H9 (cell line): ENCODE measurements around the gene IST1. TPM values are rescaled to one million over a fixed set of nuclear protein-coding genes. Genes with fewer than 3 reads are reported as not detected.

Experiments
- DNase-seq: peaks from one replicate; pipeline ENCODE4 v3.0.0-alpha.2; 2017
- H2AFZ ChIP-seq: one replicate; pipeline ENCODE4 v1.6.1; 2013; ENCODE audit warnings: mild to moderate bottlenecking, low read length, control low read depth, moderate library complexity
- H2AK5ac ChIP-seq: 2 replicates; pipeline ENCODE4 v1.6.1; 2013; ENCODE audit warnings: low read length, control low read depth, mixed read lengths; ENCODE audit not compliant: insufficient read length
- H2BK120ac ChIP-seq: one replicate; pipeline ENCODE4 v1.6.1; 2013; ENCODE audit warnings: low read depth, mild to moderate bottlenecking, low read length, control low read depth, inconsistent platforms; ENCODE audit not compliant: poor library complexity, severe bottlenecking
- H2BK12ac ChIP-seq: 2 replicates; pipeline ENCODE4 v1.6.1; 2013; ENCODE audit warnings: low read length, control low read depth, mixed read lengths, low read depth; ENCODE audit not compliant: insufficient read length
- H2BK15ac ChIP-seq: 2 replicates; pipeline ENCODE4 v1.6.1; 2013; ENCODE audit warnings: low read depth, low read length, control low read depth
- H2BK20ac ChIP-seq: one replicate; pipeline ENCODE4 v1.6.1; 2013; ENCODE audit warnings: low read depth, mild to moderate bottlenecking, low read length, control low read depth, inconsistent platforms; ENCODE audit not compliant: poor library complexity, severe bottlenecking
- H2BK5ac ChIP-seq: 2 replicates; pipeline ENCODE4 v1.6.1; 2013; ENCODE audit warnings: low read length, control low read depth, mixed read lengths; ENCODE audit not compliant: insufficient read length
- H3K14ac ChIP-seq: 2 replicates; pipeline ENCODE4 v1.6.1; 2013; ENCODE audit warnings: low read length, control low read depth; ENCODE audit not compliant: insufficient read depth
- H3K18ac ChIP-seq: 2 replicates; pipeline ENCODE4 v1.6.1; 2013; ENCODE audit warnings: low read depth, mild to moderate bottlenecking, mixed read lengths, low read length, control low read depth; ENCODE audit not compliant: insufficient read length
- H3K23ac ChIP-seq: 2 replicates; pipeline ENCODE4 v1.6.1; 2013; ENCODE audit warnings: low read length, control low read depth, mixed read lengths, low read depth; ENCODE audit not compliant: insufficient read length
- H3K23me2 ChIP-seq: 2 replicates; pipeline ENCODE4 v1.6.1; 2013; ENCODE audit warnings: low read depth, mild to moderate bottlenecking, mixed read lengths, low read length, control low read depth; ENCODE audit not compliant: insufficient read length, poor library complexity, severe bottlenecking
- H3K27ac ChIP-seq: 2 replicates; pipeline ENCODE4 v1.5.1; 2013; ENCODE audit warnings: low read length, control low read depth, mixed read lengths, low read depth; ENCODE audit not compliant: insufficient read length
- H3K27me3 ChIP-seq: 2 replicates; pipeline ENCODE4 v1.6.1; 2013; ENCODE audit warnings: low read length, control low read depth, inconsistent platforms; ENCODE audit not compliant: insufficient read depth
- H3K4ac ChIP-seq: 2 replicates; pipeline ENCODE4 v1.6.1; 2013; ENCODE audit warnings: low read depth, mild to moderate bottlenecking, control low read depth, inconsistent platforms, low read length, moderate library complexity
- H3K4me1 ChIP-seq: 2 replicates; pipeline ENCODE4 v1.6.1; 2013; ENCODE audit warnings: low read length, control low read depth, inconsistent platforms; ENCODE audit not compliant: insufficient read depth
- H3K4me2 ChIP-seq: 2 replicates; pipeline ENCODE4 v1.6.1; 2013; ENCODE audit warnings: low read length, control low read depth, mixed read lengths; ENCODE audit not compliant: insufficient read length, insufficient read depth
- H3K56ac ChIP-seq: 2 replicates; pipeline ENCODE4 v1.6.1; 2013; ENCODE audit warnings: low read depth, mild to moderate bottlenecking, mixed read lengths, low read length, control low read depth; ENCODE audit not compliant: insufficient read length
- H3K79me1 ChIP-seq: 2 replicates; pipeline ENCODE4 v1.6.1; 2013; ENCODE audit warnings: low read depth, mild to moderate bottlenecking, moderate library complexity, low read length, control low read depth, inconsistent platforms; ENCODE audit not compliant: insufficient read depth, poor library complexity, severe bottlenecking
- H3K79me2 ChIP-seq: 2 replicates; pipeline ENCODE4 v1.6.1; 2013; ENCODE audit warnings: low read length, control low read depth, inconsistent platforms; ENCODE audit not compliant: insufficient read depth
- H3K9ac ChIP-seq: 2 replicates; pipeline ENCODE4 v1.6.1; 2013; ENCODE audit warnings: low read length, control low read depth, mixed read lengths; ENCODE audit not compliant: insufficient read length; ENCODE audit errors: extremely low read depth
- H3K9me3 ChIP-seq: one replicate; pipeline ENCODE4 v1.6.1; 2013; ENCODE audit warnings: low read depth, low read length, inconsistent platforms; ENCODE audit not compliant: control insufficient read depth
- H3T11ph ChIP-seq: one replicate; pipeline ENCODE4 v1.6.1; 2013; ENCODE audit warnings: mild to moderate bottlenecking, low read length, control low read depth, inconsistent platforms
- H4K20me1 ChIP-seq: one replicate; pipeline ENCODE4 v1.6.1; 2013; ENCODE audit not compliant: control insufficient read depth, insufficient read length, insufficient read depth
- H4K5ac ChIP-seq: 2 replicates; pipeline ENCODE4 v1.6.1; 2013; ENCODE audit warnings: low read depth, mild to moderate bottlenecking, mixed read lengths, low read length, control low read depth; ENCODE audit not compliant: insufficient read length
- H4K8ac ChIP-seq: replicated peaks from 2 replicates; pipeline ENCODE4 v1.6.1; 2013; ENCODE audit warnings: low read length, control low read depth, mixed read lengths, low read depth; ENCODE audit not compliant: insufficient read length
- H4K91ac ChIP-seq: 2 replicates; pipeline ENCODE4 v1.6.1; 2013; ENCODE audit warnings: low read depth, mild to moderate bottlenecking, moderate library complexity, mixed read lengths, low read length, control low read depth; ENCODE audit not compliant: insufficient read length
- H3K27ac Mint-ChIP-seq, 3 experiments: 2 replicates in 2 of 3; 3 replicates in 1 of 3; pipeline ENCODE4 v1.8.0; 2020 to 2021; ENCODE audit warnings: mixed read lengths in 3 of 3, mild to moderate bottlenecking in 1 of 3, moderate library complexity in 1 of 3
- H3K27me3 Mint-ChIP-seq: 2 replicates; pipeline ENCODE4 v1.8.0; 2021; ENCODE audit warnings: low read depth, mild to moderate bottlenecking, moderate library complexity, mixed read lengths
- H3K36me3 Mint-ChIP-seq, 3 experiments: 2 replicates in 2 of 3; 3 replicates in 1 of 3; pipeline ENCODE4 v1.8.0; 2020 to 2021; ENCODE audit warnings: low read depth in 3 of 3, mixed read lengths in 3 of 3; ENCODE audit not compliant: insufficient read depth in 1 of 3
- H3K4me1 Mint-ChIP-seq, 2 experiments: 2 replicates each; pipeline ENCODE4 v1.8.0; 2020; ENCODE audit warnings: mixed read lengths in 2 of 2
- H3K4me3 Mint-ChIP-seq, 2 experiments: 2 replicates in 1 of 2; 3 replicates in 1 of 2; pipeline ENCODE4 v1.8.0; 2020 to 2021; ENCODE audit warnings: mild to moderate bottlenecking in 2 of 2, mixed read lengths in 2 of 2, moderate library complexity in 1 of 2
- H3K9me3 Mint-ChIP-seq, 2 experiments: 2 replicates in 1 of 2; 3 replicates in 1 of 2; pipeline ENCODE4 v1.8.0; 2020; ENCODE audit warnings: mild to moderate bottlenecking in 2 of 2, mixed read lengths in 2 of 2, moderate library complexity in 1 of 2
- WGBS: extraction: QIAGEN DNeasy Blood & Tissue Kit; methylation state at CpG from one replicate; pipeline ENCODE4 v1.1.7; 2013; ENCODE audit warnings: missing lambda C conversion rate, low lambda C conversion rate, mixed read lengths; ENCODE audit not compliant: insufficient read length; ENCODE audit errors: extremely low coverage; 5-methylcytosine and 5-hydroxymethylcytosine counted together
- total RNA-seq: library from RNA; stranded (reverse); gene quantifications from 2 replicates; pipeline ENCODE4 v1.2.1, GENCODE V29; 2021
- TF ChIP-seq, protein P1 (sequence below): fragments of 200-600 bp; sonication (generic); conservative IDR thresholded peaks from 3 replicates; pipeline ENCODE4 v1.8.0; 2021; ENCODE audit warnings: antibody characterized with exemption, mild to moderate bottlenecking

The IST1 gene
- total RNA-seq, 1 experiment from 2014 or later: 263 TPM

DNA sequence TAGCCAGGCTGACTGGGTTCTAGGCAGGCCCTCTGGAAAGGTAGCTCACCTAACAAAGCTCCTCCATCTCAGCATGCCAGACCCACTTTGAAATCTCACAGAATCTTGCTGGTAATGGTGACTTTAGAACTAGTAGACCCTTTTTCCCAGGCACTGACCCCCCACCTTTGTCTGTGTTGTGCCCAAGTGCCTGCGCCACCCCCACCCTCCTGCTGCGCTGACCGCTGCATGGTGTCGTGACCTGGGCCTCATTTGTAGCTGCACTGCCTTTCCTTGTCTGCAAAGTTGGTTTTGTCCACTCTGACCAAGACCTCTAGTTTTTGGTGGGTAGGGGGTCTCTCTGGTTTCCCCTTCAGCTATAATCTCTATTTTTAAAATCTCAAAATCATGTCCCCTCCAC, 42.8 kb upstream of the IST1 start:
- no peaks in the 10 kb centered on the region for H3K4me1 ChIP-seq
- no peak overlapping the region for H3K18ac ChIP-seq
- DNase-seq: no peak
- Mint-ChIP-seq H3K27me3 (no peaks in the 10 kb centered on the region; the same call in 1 of the 2 replicates), H3K27ac (no peak overlapping the region), H3K4me3 (peak overlapping the region in 1 of 2 experiments; percentile 37; a peak in 1 of 5 replicates), H3K4me1 (no peaks in the 10 kb centered on the region), H3K9me3 (no peaks in the 10 kb centered on the region), H3K36me3 (peaks cover 16 to 61% (median 41%) of the 10 kb centered on the region in 3 experiments; a peak in 6 of 7 replicates)
- TF ChIP-seq, protein P1, sequence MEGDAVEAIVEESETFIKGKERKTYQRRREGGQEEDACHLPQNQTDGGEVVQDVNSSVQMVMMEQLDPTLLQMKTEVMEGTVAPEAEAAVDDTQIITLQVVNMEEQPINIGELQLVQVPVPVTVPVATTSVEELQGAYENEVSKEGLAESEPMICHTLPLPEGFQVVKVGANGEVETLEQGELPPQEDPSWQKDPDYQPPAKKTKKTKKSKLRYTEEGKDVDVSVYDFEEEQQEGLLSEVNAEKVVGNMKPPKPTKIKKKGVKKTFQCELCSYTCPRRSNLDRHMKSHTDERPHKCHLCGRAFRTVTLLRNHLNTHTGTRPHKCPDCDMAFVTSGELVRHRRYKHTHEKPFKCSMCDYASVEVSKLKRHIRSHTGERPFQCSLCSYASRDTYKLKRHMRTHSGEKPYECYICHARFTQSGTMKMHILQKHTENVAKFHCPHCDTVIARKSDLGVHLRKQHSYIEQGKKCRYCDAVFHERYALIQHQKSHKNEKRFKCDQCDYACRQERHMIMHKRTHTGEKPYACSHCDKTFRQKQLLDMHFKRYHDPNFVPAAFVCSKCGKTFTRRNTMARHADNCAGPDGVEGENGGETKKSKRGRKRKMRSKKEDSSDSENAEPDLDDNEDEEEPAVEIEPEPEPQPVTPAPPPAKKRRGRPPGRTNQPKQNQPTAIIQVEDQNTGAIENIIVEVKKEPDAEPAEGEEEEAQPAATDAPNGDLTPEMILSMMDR: no peak
- H3T11ph ChIP-seq: no peak overlapping the region
- H2BK12ac ChIP-seq: no peak overlapping the region
- no peak overlapping the region for H3K27ac ChIP-seq
- H2AFZ ChIP-seq: no peak overlapping the region
- no peak overlapping the region for H3K14ac ChIP-seq
- no peaks in the 10 kb centered on the region for H3K27me3 ChIP-seq
- no peaks in the 10 kb centered on the region for H3K79me1 ChIP-seq
- H2AK5ac ChIP-seq: no peak overlapping the region
- no peaks in the 10 kb centered on the region for H3K9me3 ChIP-seq
- no peak overlapping the region for H3K23ac ChIP-seq
- no CpG with 5 or more reads among the region's 4 CpGs for WGBS
- no peak overlapping the region for H3K4ac ChIP-seq
- H4K91ac ChIP-seq: no peak overlapping the region
- H4K20me1 ChIP-seq: no peaks in the 10 kb centered on the region
- H4K8ac ChIP-seq: no peak overlapping the region
- H3K56ac ChIP-seq: no peak overlapping the region
- H4K5ac ChIP-seq: no peak overlapping the region
- H3K9ac ChIP-seq: no peak overlapping the region
- H3K79me2 ChIP-seq: no peaks in the 10 kb centered on the region; the same call in 1 of the 2 replicates
- H3K23me2 ChIP-seq: no peaks in the 10 kb centered on the region
- H2BK20ac ChIP-seq: no peak overlapping the region
- no peak overlapping the region for H2BK5ac ChIP-seq
- no peak overlapping the region for H2BK120ac ChIP-seq
- no peak overlapping the region for H2BK15ac ChIP-seq
- no peak overlapping the region for H3K4me2 ChIP-seq
